ENCODE data around the gene GIPC1.

Gene GIPC1

DNA sequence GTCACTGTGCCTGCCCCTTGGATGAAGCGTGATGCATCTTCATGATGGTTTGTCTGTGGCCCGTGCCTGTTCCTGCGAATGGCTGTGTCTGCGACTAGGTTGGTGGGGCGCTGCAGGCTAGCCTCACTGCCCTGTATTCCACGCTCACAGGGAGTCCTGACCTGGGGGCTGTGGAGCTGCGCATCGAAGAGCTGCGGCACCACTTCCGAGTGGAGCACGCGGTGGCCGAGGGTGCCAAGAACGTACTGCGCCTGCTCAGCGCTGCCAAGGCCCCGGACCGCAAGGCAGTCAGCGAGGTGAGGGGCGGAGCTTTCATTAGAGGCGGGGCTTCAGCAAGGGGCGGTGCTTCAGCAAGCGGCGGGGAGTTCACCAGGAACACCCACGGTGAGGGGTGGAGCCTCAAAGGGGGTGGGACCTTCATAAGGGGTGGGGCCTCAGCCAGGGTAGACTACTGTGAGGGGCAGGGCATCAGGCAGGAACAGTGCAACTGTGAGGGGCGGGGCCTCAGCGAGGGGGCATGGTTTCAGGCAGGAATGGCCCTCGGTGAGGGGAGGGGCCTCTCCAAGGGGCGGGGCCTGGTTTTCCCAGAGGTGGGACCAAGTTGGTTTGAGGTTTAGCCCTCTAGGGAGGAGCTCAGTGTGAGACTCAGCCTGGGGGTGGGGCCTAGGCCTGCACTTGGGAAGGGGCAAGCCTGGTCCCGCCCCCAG is 45.6 kb downstream of the GIPC1 start:
- DNase-seq (ENCODE audit: low read depth): peak; percentile 32
- no peak overlapping the region for H3K4me3 ChIP-seq (ENCODE audit: low read depth, low read length)
- TF ChIP-seq, protein P1, sequence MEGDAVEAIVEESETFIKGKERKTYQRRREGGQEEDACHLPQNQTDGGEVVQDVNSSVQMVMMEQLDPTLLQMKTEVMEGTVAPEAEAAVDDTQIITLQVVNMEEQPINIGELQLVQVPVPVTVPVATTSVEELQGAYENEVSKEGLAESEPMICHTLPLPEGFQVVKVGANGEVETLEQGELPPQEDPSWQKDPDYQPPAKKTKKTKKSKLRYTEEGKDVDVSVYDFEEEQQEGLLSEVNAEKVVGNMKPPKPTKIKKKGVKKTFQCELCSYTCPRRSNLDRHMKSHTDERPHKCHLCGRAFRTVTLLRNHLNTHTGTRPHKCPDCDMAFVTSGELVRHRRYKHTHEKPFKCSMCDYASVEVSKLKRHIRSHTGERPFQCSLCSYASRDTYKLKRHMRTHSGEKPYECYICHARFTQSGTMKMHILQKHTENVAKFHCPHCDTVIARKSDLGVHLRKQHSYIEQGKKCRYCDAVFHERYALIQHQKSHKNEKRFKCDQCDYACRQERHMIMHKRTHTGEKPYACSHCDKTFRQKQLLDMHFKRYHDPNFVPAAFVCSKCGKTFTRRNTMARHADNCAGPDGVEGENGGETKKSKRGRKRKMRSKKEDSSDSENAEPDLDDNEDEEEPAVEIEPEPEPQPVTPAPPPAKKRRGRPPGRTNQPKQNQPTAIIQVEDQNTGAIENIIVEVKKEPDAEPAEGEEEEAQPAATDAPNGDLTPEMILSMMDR (conservative IDR thresholded peaks at IDR 0.05; ENCODE audit: low read depth, low read length): no peak

DNA sequence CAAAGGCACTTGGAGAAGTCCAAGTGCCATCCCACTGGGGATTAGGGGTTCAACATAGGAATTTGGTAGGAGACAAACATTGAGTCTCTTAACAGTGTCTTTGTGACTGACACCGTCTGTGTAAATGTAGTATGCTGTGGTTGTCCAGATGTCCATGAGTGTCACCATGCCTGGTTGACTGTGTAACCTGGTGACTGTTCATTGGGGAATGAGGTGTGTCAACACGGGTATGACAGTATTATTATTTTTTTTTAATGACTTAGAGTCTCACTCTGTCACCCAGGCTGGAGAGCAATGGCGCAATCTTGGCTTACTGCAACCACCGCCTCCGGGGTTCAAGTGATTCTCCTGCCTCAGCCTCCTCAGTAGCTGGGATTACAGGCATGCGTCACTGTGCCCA is 46.6 kb downstream of the GIPC1 start:
- DNase-seq (ENCODE audit: low read depth): no peak
- H3K4me3 ChIP-seq (ENCODE audit: low read depth, low read length): no peak overlapping the region
- TF ChIP-seq, protein P1 (conservative IDR thresholded peaks at IDR 0.05; ENCODE audit: low read depth, low read length): no peak

DNA sequence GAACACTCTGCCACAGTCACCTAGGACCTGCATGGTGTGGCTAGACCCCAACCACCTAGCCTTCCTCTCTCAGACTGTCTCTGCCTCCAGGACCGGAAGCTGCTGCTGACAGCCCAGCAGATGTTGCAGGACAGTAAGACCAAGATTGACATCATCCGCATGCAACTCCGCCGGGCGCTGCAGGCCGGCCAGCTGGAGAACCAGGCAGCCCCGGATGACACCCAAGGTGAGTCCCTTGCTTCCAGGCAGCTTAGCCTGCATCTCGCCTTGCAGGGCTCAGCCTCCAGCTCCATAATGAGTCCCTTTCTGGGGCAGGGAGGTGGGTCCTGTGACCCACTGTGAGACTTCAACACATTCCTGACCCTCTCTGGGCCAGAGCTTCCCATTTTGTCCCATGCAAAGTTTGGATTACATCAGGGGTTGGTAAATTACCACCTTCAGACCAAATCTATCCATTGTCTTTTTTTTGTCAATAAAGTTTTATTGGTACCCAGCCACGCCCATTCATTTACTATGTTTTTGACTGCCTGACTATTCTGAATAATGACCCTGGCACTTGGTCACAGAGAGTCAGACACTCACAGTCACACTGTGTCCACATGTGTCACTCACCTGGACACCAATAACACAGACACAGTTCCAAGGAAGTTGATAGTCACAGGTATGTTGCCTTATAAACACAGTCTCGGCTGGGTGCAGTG is 49.4 kb downstream of the GIPC1 start:
- H3K4me3 ChIP-seq (ENCODE audit: low read depth, low read length): no peak overlapping the region
- no peak for DNase-seq (ENCODE audit: low read depth)
- TF ChIP-seq, protein P1 (conservative IDR thresholded peaks at IDR 0.05; ENCODE audit: low read depth, low read length): no peak

DNA sequence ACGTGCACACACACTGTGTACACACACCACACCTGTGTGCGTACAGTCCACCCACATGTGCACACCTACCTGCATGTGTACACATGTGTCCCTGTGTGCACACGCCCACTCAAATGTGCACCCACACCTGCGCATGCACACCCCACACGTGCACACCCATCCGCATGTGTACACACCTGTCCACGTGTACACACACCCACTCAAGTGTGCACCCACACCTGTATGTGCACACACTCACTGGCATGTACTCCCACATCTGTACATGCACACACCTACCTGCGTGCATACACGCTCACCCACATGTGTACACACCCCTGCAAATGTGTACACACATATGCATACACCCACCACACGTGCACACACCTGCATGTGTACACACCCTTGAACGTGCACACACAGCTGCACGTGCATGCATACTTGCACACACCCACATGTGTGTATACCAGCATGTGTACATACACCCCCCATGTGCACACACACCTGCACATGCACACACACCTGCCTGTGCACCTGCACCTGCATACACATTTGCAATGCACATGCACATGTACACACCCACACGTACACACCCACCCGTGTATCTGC is 52.2 kb downstream of the GIPC1 start:
- no peak overlapping the region for H3K4me3 ChIP-seq (ENCODE audit: low read depth, low read length)
- TF ChIP-seq, protein P1 (conservative IDR thresholded peaks at IDR 0.05; ENCODE audit: low read depth, low read length): no peak
- DNase-seq (ENCODE audit: low read depth): no peak

DNA sequence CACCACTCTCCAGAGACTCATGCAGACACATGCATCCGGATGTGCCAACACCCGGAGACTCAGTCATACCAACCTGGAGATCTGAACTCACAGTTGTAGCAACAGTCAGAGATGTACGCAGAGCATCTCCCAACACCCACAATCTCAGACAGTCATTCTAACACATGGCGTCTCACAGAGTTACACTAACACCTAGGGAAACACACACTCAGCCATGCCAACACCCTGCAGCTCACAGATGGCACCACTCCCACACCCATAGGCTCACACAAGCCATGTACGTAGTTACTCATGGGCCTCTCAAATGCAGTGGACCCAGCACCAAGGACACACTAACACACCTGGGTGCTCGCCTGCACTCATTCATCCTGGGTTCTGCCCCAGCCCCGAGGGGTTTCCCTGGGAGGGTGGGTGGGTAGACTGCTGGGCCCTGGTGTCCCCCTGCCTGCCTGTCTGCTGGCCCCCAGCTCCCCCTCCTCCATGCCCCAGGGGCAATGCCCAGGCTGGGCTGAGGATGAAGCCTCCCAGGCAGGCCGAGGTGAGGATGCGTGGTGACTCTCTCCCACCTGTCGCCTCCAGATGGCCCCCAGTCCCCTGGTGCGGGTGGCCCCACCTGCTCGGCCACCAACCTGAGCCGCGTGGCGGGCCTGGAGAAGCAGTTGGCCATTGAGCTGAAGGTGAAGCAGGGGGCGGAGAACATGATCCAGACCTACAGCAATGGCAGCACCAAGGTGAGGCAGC is 52.9 kb downstream of the GIPC1 start:
- no peak for DNase-seq (ENCODE audit: low read depth)
- TF ChIP-seq, protein P1 (conservative IDR thresholded peaks at IDR 0.05; ENCODE audit: low read depth, low read length): no peak
- no peak overlapping the region for H3K4me3 ChIP-seq (ENCODE audit: low read depth, low read length)

DNA sequence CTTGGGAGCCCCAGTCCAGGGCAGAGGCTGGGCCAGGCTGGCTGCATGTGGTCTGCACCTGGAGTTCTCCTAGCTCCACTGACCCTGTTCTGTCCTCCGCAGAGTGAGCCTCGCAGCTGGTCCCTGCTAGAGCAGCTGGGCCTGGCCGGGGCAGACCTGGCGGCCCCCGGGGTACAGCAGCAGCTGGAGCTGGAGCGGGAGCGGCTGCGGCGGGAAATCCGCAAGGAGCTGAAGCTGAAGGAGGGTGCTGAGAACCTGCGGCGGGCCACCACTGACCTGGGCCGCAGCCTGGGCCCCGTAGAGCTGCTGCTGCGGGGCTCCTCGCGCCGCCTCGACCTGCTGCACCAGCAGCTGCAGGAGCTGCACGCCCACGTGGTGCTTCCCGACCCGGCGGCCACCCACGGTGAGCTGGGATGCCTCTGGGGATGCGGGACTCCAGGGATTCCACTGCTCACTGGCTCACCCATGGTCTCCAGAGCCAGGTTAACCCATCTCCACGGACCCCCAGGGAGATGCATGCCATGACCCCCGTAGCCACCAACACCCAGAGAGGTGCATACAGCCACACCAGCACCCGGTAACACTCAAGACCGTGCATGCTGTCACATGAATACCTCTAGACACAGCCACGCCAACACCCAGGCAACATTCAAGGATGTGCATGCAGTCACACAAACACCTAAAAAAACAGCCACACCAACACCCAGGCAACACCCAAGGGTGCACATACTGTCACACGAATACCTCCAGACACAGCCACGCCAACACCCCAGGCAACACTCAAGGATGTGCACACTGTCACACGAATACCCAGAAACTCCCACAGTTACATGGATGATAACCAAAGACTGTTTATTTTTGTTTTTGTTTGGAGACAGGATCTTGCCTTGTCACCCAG is 54.6 kb downstream of the GIPC1 start:
- no peak for DNase-seq (ENCODE audit: low read depth)
- H3K4me3 ChIP-seq (ENCODE audit: low read depth, low read length): no peak overlapping the region
- TF ChIP-seq, protein P1 (conservative IDR thresholded peaks at IDR 0.05; ENCODE audit: low read depth, low read length): no peak

All from choroid plexus epithelial cell (primary cell).